ENCODE data around the gene MMGT1. TPM values are rescaled to one million over a fixed set of nuclear protein-coding genes. Genes with fewer than 3 reads are reported as not detected.

MMGT1 gene
- 21.4 and 22.1 TPM in 2 replicates for total RNA-seq

GRCh38 chrX:135973548-135974278, at the start of gene MMGT1:
Gene MMGT1 (minus strand): TSS chrX:135973988. CDS start chrX:135973675, 313 bp downstream.
- intact Hi-C loops (cut with micrococcal nuclease): loop anchor here (1.0 to 5.0 kb wide), 10 partner anchors 12 to 1166 kb away; partner anchors contain the start of genes FHL1, HTATSF1, INTS6L and MAP7D3

GRCh38 chrX:136021903-136022302, 48.1 kb upstream of the MMGT1 start:
- intact Hi-C loops (cut with micrococcal nuclease): loop anchor here (10.0 kb wide), 1 partner anchor 473 kb away; the partner anchor contains the start of gene HTATSF1

- intact Hi-C loops (cut with micrococcal nuclease): loop anchor here (10.0 kb wide), 1 partner anchor 474 kb away; the partner anchor contains the start of gene HTATSF1
Measured at GRCh38 chrX:136021160-136021559, 47.4 kb upstream of the MMGT1 start.

- intact Hi-C loops (cut with micrococcal nuclease): no loop called here
Measured at GRCh38 chrX:136019226-136019625, 45.4 kb upstream of the MMGT1 start.

GRCh38 chrX:136016881-136017280, 43.1 kb upstream of the MMGT1 start:
- intact Hi-C loops (cut with micrococcal nuclease): no loop called here

- intact Hi-C loops (cut with micrococcal nuclease): no loop called here
Measured at GRCh38 chrX:136015016-136015415, 41.2 kb upstream of the MMGT1 start.

GRCh38 chrX:135988245-135988644, 14.5 kb upstream of the MMGT1 start:
- intact Hi-C loops (cut with micrococcal nuclease): loop anchor here (5.0 to 10.0 kb wide), 3 partner anchors 214 to 1523 kb away; partner anchors contain the start of gene HPRT1

- intact Hi-C loops (cut with micrococcal nuclease): loop anchor here (1.0 to 10.0 kb wide), 8 partner anchors 12 to 1521 kb away; partner anchors contain the start of genes FHL1, HPRT1, HTATSF1 and INTS6L
Measured at GRCh38 chrX:135985973-135986310, 12.2 kb upstream of the MMGT1 start.

- intact Hi-C loops (cut with micrococcal nuclease): loop anchor here (1.0 to 10.0 kb wide), 7 partner anchors 11 to 1521 kb away; partner anchors contain the start of genes HPRT1, HTATSF1, INTS6L and MAP7D3
Measured at GRCh38 chrX:135985157-135985972, 11.6 kb upstream of the MMGT1 start, which contains the start of gene SLC9A6. Gene SLC9A6 (plus strand): TSS chrX:135985435. CDS start chrX:135985659, 224 bp downstream.

- intact Hi-C loops (cut with micrococcal nuclease): loop anchor here (1.0 to 10.0 kb wide), 7 partner anchors 10 to 1520 kb away; partner anchors contain the start of genes HPRT1, HTATSF1, INTS6L and MAP7D3
Measured at GRCh38 chrX:135984791-135985156, 11.0 kb upstream of the MMGT1 start.

GRCh38 chrX:135984256-135984655, 10.5 kb upstream of the MMGT1 start:
- intact Hi-C loops (cut with micrococcal nuclease): loop anchor here (2.0 to 10.0 kb wide), 4 partner anchors 463 to 1519 kb away; partner anchors contain the start of genes HPRT1, HTATSF1 and INTS6L

- intact Hi-C loops (cut with micrococcal nuclease): loop anchor here (10.0 kb wide), 2 partner anchors 612 to 1518 kb away; partner anchors contain the start of gene HPRT1
Measured at GRCh38 chrX:135982860-135983259, 9.1 kb upstream of the MMGT1 start.

GRCh38 chrX:135981668-135982067, 7.9 kb upstream of the MMGT1 start:
- intact Hi-C loops (cut with micrococcal nuclease): loop anchor here (10.0 kb wide), 2 partner anchors 613 to 1517 kb away; partner anchors contain the start of gene HPRT1

- intact Hi-C loops (cut with micrococcal nuclease): loop anchor here (10.0 kb wide), 2 partner anchors 614 to 1516 kb away; partner anchors contain the start of gene HPRT1
Measured at GRCh38 chrX:135981010-135981409, 7.2 kb upstream of the MMGT1 start.

GRCh38 chrX:135977611-135978010, 3.8 kb upstream of the MMGT1 start:
- intact Hi-C loops (cut with micrococcal nuclease): no loop called here

GRCh38 chrX:135975421-135975820, 1.6 kb upstream of the MMGT1 start:
- intact Hi-C loops (cut with micrococcal nuclease): loop anchor here (2.0 kb wide), 3 partner anchors 171 to 1077 kb away; partner anchors contain the start of genes FHL1 and SMIM10L2A

- intact Hi-C loops (cut with micrococcal nuclease): loop anchor here (1.0 to 5.0 kb wide), 7 partner anchors 11 to 1167 kb away; partner anchors contain the start of genes FHL1, HTATSF1, INTS6L and SLC9A6
Measured at GRCh38 chrX:135974279-135974856, 580 bp upstream of the MMGT1 start.

- intact Hi-C loops (cut with micrococcal nuclease): loop anchor here (1.0 to 5.0 kb wide), 4 partner anchors 278 to 1166 kb away; partner anchors contain the start of genes MAP7D3 and RTL8A
Measured at GRCh38 chrX:135973025-135973547, 702 bp downstream of the MMGT1 start.

- intact Hi-C loops (cut with micrococcal nuclease): no loop called here
Measured at GRCh38 chrX:135951291-135951690, 22.5 kb downstream of the MMGT1 start.

GRCh38 chrX:135944486-135944885, 29.3 kb downstream of the MMGT1 start:
- intact Hi-C loops (cut with micrococcal nuclease): no loop called here
